ENCODE measurements around the gene MARCHF3.

DNA sequence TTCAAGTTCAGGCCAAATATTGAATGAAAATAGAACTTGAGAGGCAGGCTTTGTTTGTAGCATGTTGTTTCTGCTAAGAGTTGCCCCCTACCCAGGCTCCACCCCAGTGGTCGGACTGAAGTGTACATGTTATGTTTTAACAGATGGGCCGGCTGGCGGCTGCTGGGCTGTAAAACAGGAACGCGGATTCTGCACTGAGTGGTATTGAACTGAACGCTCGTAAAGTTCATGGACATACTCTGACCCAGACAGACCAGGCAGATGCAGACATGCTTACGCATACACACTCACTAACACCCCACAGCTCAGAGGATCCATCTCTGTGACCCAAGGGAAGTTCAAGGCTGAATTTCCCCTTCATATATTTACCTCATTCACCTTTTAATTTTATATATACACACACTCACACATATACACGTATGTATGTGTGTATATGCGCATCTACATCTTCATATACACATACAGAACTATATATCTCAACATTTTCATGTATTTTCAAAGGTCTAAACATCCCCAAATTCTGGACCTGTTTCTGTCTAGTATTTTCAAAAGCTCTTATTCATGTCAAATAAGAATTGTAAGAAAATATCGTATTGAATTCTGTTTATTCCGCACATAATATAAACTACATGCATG lies 1.4 kb downstream of the MARCHF3 start:
- no peak for TF ChIP-seq CTCF (IDR thresholded peaks at IDR 0.05; ENCODE audit: insufficient read depth, low read depth, low read length)
- no peak for TF ChIP-seq EZH2 (IDR thresholded peaks at IDR 0.05; ENCODE audit: insufficient read depth, low read length)
